HEK293 (cell line): ENCODE measurements around the gene DRD4.

Source experiments
- CTCF ChIA-PET: fragments of 350-600 bp; formaldehyde crosslinking; extraction: SDS; loops from one replicate; lab custom pipeline; 2021; ENCODE audit warnings: antibody characterized with exemption; lab: Yijun Ruan, JAX
- POLR2A ChIA-PET: fragments of 300-600 bp; formaldehyde crosslinking; extraction: SDS; loops from one replicate; lab custom pipeline; 2020; ENCODE audit warnings: antibody characterized with exemption, inconsistent platforms; lab: Yijun Ruan, JAX
- H3K27ac ChIP-seq: fragments of 200-500 bp; sonication (Bioruptor generic); 2 replicates; pipeline ENCODE4 v1.5.1; 2014; ENCODE audit warnings: low read depth, low read length, control low read depth, inconsistent platforms; ENCODE audit errors: extremely low read depth
- H3K36me3 ChIP-seq, 2 experiments: fragments of 200-500 bp in 1 of 2; sonication (Bioruptor generic) in 1 of 2; 1 replicate in 1 of 2; 2 replicates in 1 of 2; pipeline ENCODE4 v1.5.1; 2014 to 2017; ENCODE audit warnings: inconsistent platforms in 2 of 2, low read length in 2 of 2; ENCODE audit not compliant: control insufficient read depth in 2 of 2, insufficient read depth in 1 of 2
- H3K4me1 ChIP-seq: fragments of 200-500 bp; sonication (Bioruptor generic); 2 replicates; pipeline ENCODE4 v1.5.1; 2014; ENCODE audit warnings: mild to moderate bottlenecking, low read length, inconsistent platforms; ENCODE audit not compliant: control insufficient read depth, insufficient read depth
- H3K4me3 ChIP-seq: 2 replicates; pipeline ENCODE4 v1.5.1; 2011; ENCODE audit warnings: low read depth, mild to moderate bottlenecking, control low read depth, low read length, moderate library complexity
- H3K9me3 ChIP-seq: fragments of 200-500 bp; sonication (Bioruptor generic); 2 replicates; pipeline ENCODE4 v1.5.1; 2014; ENCODE audit warnings: low read depth, low read length, inconsistent platforms; ENCODE audit not compliant: control insufficient read depth, insufficient read depth
- BCL6B ChIP-seq: fragments of 450-650 bp; formaldehyde crosslinking; IDR thresholded peaks from 2 replicates; pipeline ENCODE4 v1.5.1; 2017; ENCODE audit warnings: missing biosample characterization, missing genetic modification characterization
- KLF10 ChIP-seq: fragments of 450-650 bp; IDR thresholded peaks from 2 replicates; pipeline ENCODE4 v1.5.1; 2018; ENCODE audit warnings: missing biosample characterization, mild to moderate bottlenecking, missing genetic modification characterization
- MEIS1 ChIP-seq: sonication (generic); formaldehyde crosslinking; IDR thresholded peaks from 2 replicates; pipeline ENCODE4 v1.8.1; 2022; ENCODE audit warnings: missing genetic modification reagents, mild to moderate bottlenecking, borderline replicate concordance
- MYNN ChIP-seq: fragments of 450-650 bp; formaldehyde crosslinking; IDR thresholded peaks from 2 replicates; pipeline ENCODE4 v1.5.1; 2016; ENCODE audit warnings: missing biosample characterization, missing genetic modification characterization, borderline replicate concordance
- SETDB1 ChIP-seq: IDR thresholded peaks from one replicate; pipeline ENCODE4 v1.6.1; 2017; ENCODE audit warnings: mild to moderate bottlenecking, low read length, moderate library complexity, mixed read lengths; ENCODE audit not compliant: insufficient read length
- SP2 ChIP-seq: fragments of 450-650 bp; formaldehyde crosslinking; IDR thresholded peaks from 2 replicates; pipeline ENCODE4 v1.5.1; 2016; ENCODE audit warnings: missing biosample characterization, missing genetic modification characterization
- WT1 ChIP-seq: fragments of 450-650 bp; formaldehyde crosslinking; IDR thresholded peaks from 2 replicates; pipeline ENCODE4 v1.5.1; 2016; ENCODE audit warnings: missing biosample characterization, missing genetic modification characterization
- YY1 ChIP-seq: fragments of 450-650 bp; formaldehyde crosslinking; IDR thresholded peaks from 2 replicates; pipeline ENCODE4 v1.5.1; 2018; ENCODE audit warnings: missing biosample characterization, missing genetic modification characterization
- YY2 ChIP-seq: fragments of 450-650 bp; formaldehyde crosslinking; IDR thresholded peaks from 2 replicates; pipeline ENCODE4 v1.5.1; 2016; ENCODE audit warnings: missing biosample characterization, missing genetic modification characterization
- ZBTB7A ChIP-seq: fragments of 450-650 bp; formaldehyde crosslinking; IDR thresholded peaks from 2 replicates; pipeline ENCODE4 v1.5.1; 2016; ENCODE audit warnings: low read depth, missing biosample characterization, missing genetic modification characterization
- ZNF19 ChIP-seq: fragments of 450-650 bp; formaldehyde crosslinking; IDR thresholded peaks from 2 replicates; pipeline ENCODE4; 2016; ENCODE audit warnings: missing biosample characterization, missing genetic modification characterization, low read depth
- ZNF221 ChIP-seq: fragments of 450-650 bp; formaldehyde crosslinking; IDR thresholded peaks from 2 replicates; pipeline ENCODE4 v1.5.1; 2017; ENCODE audit warnings: missing biosample characterization, missing genetic modification characterization, borderline replicate concordance
- ZNF23 ChIP-seq: fragments of 450-650 bp; formaldehyde crosslinking; IDR thresholded peaks from 2 replicates; pipeline ENCODE4 v1.5.1; 2016; ENCODE audit warnings: missing biosample characterization, missing genetic modification characterization, borderline replicate concordance
- ZNF24 ChIP-seq: fragments of 450-650 bp; formaldehyde crosslinking; IDR thresholded peaks from 2 replicates; pipeline ENCODE4 v1.5.1; 2016; ENCODE audit warnings: missing biosample characterization, missing genetic modification characterization
- ZNF248 ChIP-seq: fragments of 450-650 bp; formaldehyde crosslinking; IDR thresholded peaks from 2 replicates; pipeline ENCODE4 v1.5.1; 2017; ENCODE audit warnings: missing biosample characterization, missing genetic modification characterization
- ZNF335 ChIP-seq: fragments of 450-650 bp; formaldehyde crosslinking; conservative IDR thresholded peaks from 2 replicates; pipeline ENCODE4 v1.5.1; 2016; ENCODE audit warnings: missing biosample characterization, missing genetic modification characterization
- ZNF350 ChIP-seq: fragments of 450-650 bp; formaldehyde crosslinking; IDR thresholded peaks from 2 replicates; pipeline ENCODE4 v1.5.0; 2017; ENCODE audit warnings: missing biosample characterization, mild to moderate bottlenecking, missing genetic modification characterization
- ZNF391 ChIP-seq: fragments of 450-650 bp; formaldehyde crosslinking; IDR thresholded peaks from 2 replicates; pipeline ENCODE4 v1.5.1; 2016; ENCODE audit warnings: low read depth, missing biosample characterization, missing genetic modification characterization, borderline replicate concordance
- ZNF426 ChIP-seq: fragments of 450-650 bp; formaldehyde crosslinking; IDR thresholded peaks from 2 replicates; pipeline ENCODE4 v1.5.1; 2017; ENCODE audit warnings: missing biosample characterization, missing genetic modification characterization, mild to moderate bottlenecking, inconsistent platforms, moderate library complexity
- ZNF473 ChIP-seq: fragments of 450-650 bp; formaldehyde crosslinking; IDR thresholded peaks from 2 replicates; pipeline ENCODE4 v1.5.1; 2017; ENCODE audit warnings: missing biosample characterization, missing genetic modification characterization
- ZNF660 ChIP-seq: fragments of 450-650 bp; IDR thresholded peaks from 2 replicates; pipeline ENCODE4 v1.5.1; 2018; ENCODE audit warnings: missing biosample characterization, mild to moderate bottlenecking, missing genetic modification characterization
- ZNF677 ChIP-seq: fragments of 450-650 bp; IDR thresholded peaks from 2 replicates; pipeline ENCODE4 v1.5.0; 2018; ENCODE audit warnings: missing biosample characterization, mild to moderate bottlenecking, missing genetic modification characterization, moderate library complexity
- ZNF701 ChIP-seq: fragments of 450-650 bp; formaldehyde crosslinking; IDR thresholded peaks from 2 replicates; pipeline ENCODE4 v1.5.1; 2016; ENCODE audit warnings: missing biosample characterization, missing genetic modification characterization
- ZNF776 ChIP-seq: fragments of 450-650 bp; formaldehyde crosslinking; IDR thresholded peaks from 2 replicates; pipeline ENCODE4 v1.5.0; 2017; ENCODE audit warnings: missing biosample characterization, missing genetic modification characterization, borderline replicate concordance
- ZSCAN5A ChIP-seq: fragments of 450-650 bp; formaldehyde crosslinking; IDR thresholded peaks from 2 replicates; pipeline ENCODE4 v1.5.1; 2016; ENCODE audit warnings: missing biosample characterization, missing genetic modification characterization
- TF ChIP-seq, protein P1 (sequence below): fragments of 450-650 bp; formaldehyde crosslinking; IDR thresholded peaks from 2 replicates; pipeline ENCODE4 v1.5.1; 2016; ENCODE audit warnings: missing biosample characterization, missing genetic modification characterization
- TF ChIP-seq, protein P2 (sequence below): fragments of 450-650 bp; IDR thresholded peaks from 2 replicates; pipeline ENCODE4 v1.5.1; 2018; ENCODE audit warnings: missing biosample characterization, missing genetic modification characterization

Gene DRD4

GRCh38 chr11:592918-593317 lies 44.2 kb upstream of the DRD4 start:
- CTCF ChIA-PET = no interaction called here
- Histone ChIP-seq H3K36me3 (peaks cover 18 to 97% of the 10 kb centered on the region in 2 experiments; a peak in 2 of 3 replicates), H3K27ac (no peak overlapping the region), H3K9me3 (no peaks in the 10 kb centered on the region), H3K4me3 (no peak overlapping the region), H3K4me1 (no peaks in the 10 kb centered on the region)
- TF ChIP-seq ZNF426 (tag by site-specific recombination) (no peak), MEIS1 (no peak), YY1 (tag by site-specific recombination) (no peak), ZNF248 (tag by site-specific recombination) (no peak)
- POLR2A ChIA-PET = no interaction called here

DNA sequence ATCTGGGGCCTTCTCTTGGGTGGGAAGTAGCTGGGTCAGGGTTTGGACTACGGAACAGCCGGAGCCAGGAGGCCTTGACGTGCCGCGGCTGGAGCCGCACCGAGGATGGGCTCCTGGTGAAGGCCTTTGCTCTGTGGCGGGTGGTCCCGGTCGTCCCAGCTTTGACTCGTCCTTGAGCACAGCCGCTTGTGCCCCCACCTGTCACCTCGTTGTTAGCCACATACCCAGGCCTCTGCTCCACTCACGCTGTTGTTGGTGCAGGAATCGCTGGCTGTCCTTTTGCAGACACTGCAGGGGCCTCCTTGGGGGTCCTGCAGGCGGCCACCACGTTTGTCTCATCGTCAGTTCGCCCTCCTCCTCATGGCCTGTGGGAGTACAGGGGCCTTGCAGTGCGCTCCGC lies 43.7 kb upstream of the DRD4 start:
- TF ChIP-seq ZNF701 (tag by site-specific recombination) = no peak
- TF ChIP-seq ZNF23 (tag by site-specific recombination) = no peak
- TF ChIP-seq, protein P1, sequence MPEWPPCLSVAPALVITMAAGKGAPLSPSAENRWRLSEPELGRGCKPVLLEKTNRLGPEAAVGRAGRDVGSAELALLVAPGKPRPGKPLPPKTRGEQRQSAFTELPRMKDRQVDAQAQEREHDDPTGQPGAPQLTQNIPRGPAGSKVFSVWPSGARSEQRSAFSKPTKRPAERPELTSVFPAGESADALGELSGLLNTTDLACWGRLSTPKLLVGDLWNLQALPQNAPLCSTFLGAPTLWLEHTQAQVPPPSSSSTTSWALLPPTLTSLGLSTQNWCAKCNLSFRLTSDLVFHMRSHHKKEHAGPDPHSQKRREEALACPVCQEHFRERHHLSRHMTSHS (tag by site-specific recombination) = no peak
- no peak for TF ChIP-seq ZNF776 (tag by site-specific recombination)
- TF ChIP-seq BCL6B (tag by site-specific recombination) = no peak
- TF ChIP-seq YY2 (tag by site-specific recombination) = no peak
- no peak for TF ChIP-seq ZNF24 (tag by site-specific recombination)
- no peak for TF ChIP-seq ZSCAN5A (tag by site-specific recombination)
- no peak for TF ChIP-seq ZNF350 (tag by site-specific recombination)
- no peak for TF ChIP-seq ZNF660 (tag by site-specific recombination)
- no peak for TF ChIP-seq SETDB1
- TF ChIP-seq KLF10 (tag by site-specific recombination) = no peak
- TF ChIP-seq ZNF221 = no peak
- Histone ChIP-seq H3K4me3 (no peak overlapping the region), H3K4me1 (no peaks in the 10 kb centered on the region), H3K27ac (no peak overlapping the region), H3K36me3 (peaks cover 16 to 97% of the 10 kb centered on the region in 2 experiments; a peak in 2 of 3 replicates), H3K9me3 (no peaks in the 10 kb centered on the region)
- ChIA-PET CTCF (no interaction called here), POLR2A (no interaction called here)

GRCh38 chr11:595400-595799 lies 41.7 kb upstream of the DRD4 start:
- TF ChIP-seq MYNN (tag by site-specific recombination) = no peak
- no peak for TF ChIP-seq ZNF19
- no peak for TF ChIP-seq ZNF335
- no peak for TF ChIP-seq WT1 (tag by site-specific recombination)
- TF ChIP-seq, protein P1 (tag by site-specific recombination) = no peak
- TF ChIP-seq ZNF391 (tag by site-specific recombination) = no peak
- no peak for TF ChIP-seq ZNF473
- TF ChIP-seq, protein P2, sequence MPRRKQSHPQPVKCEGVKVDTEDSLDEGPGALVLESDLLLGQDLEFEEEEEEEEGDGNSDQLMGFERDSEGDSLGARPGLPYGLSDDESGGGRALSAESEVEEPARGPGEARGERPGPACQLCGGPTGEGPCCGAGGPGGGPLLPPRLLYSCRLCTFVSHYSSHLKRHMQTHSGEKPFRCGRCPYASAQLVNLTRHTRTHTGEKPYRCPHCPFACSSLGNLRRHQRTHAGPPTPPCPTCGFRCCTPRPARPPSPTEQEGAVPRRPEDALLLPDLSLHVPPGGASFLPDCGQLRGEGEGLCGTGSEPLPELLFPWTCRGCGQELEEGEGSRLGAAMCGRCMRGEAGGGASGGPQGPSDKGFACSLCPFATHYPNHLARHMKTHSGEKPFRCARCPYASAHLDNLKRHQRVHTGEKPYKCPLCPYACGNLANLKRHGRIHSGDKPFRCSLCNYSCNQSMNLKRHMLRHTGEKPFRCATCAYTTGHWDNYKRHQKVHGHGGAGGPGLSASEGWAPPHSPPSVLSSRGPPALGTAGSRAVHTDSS = no peak
- no peak for TF ChIP-seq SP2 (tag by site-specific recombination)
- no peak for TF ChIP-seq ZNF677
- TF ChIP-seq ZBTB7A = no peak
- ChIA-PET POLR2A (interaction anchor here (0.6 kb wide), 1 partner anchor 211 kb away, joined by 4 read pairs; no protein-coding TSS in a partner anchor), CTCF (interaction anchor here (1.3 kb wide), 1 partner anchor 41 kb away, joined by 4 read pairs; no protein-coding TSS in a partner anchor)
- H3K9me3 ChIP-seq = no peaks in the 10 kb centered on the region
- peaks cover 13 to 95% of the 10 kb centered on the region in 2 experiments; a peak in 2 of 3 replicates for H3K36me3 ChIP-seq
- H3K4me3 ChIP-seq = no peak overlapping the region
- H3K27ac ChIP-seq = no peak overlapping the region
- no peaks in the 10 kb centered on the region for H3K4me1 ChIP-seq
